KMS-11 (cell line): ENCODE measurements around the gene CLECL1.
A peak's percentile ranks its signal among the peaks of the same experiment; 100 is the strongest.

ENCODE experiments used
- H2AFZ ChIP-seq: fragments of 200-600 bp; sonication (generic); 2 replicates; pipeline ENCODE4 v1.6.1; 2016; ENCODE audit warnings: antibody characterized with exemption, mixed run types, low read depth
- H3K27ac ChIP-seq: fragments of 200-600 bp; sonication (generic); 2 replicates; pipeline ENCODE4 v1.6.1; 2016; ENCODE audit warnings: mild to moderate bottlenecking, mixed run types
- H3K27me3 ChIP-seq: fragments of 200-600 bp; sonication (generic); 2 replicates; pipeline ENCODE4 v1.6.1; 2017; ENCODE audit warnings: mild to moderate bottlenecking, low read depth, mixed run types, moderate library complexity; ENCODE audit not compliant: insufficient read depth
- H3K36me3 ChIP-seq: fragments of 200-600 bp; sonication (generic); 2 replicates; pipeline ENCODE4 v1.6.1; 2017; ENCODE audit warnings: mild to moderate bottlenecking, mixed run types; ENCODE audit not compliant: insufficient read depth
- H3K4me1 ChIP-seq: fragments of 200-600 bp; sonication (generic); 2 replicates; pipeline ENCODE4 v1.6.1; 2016; ENCODE audit warnings: mild to moderate bottlenecking, low read depth, mixed run types; ENCODE audit not compliant: poor library complexity, severe bottlenecking
- H3K4me2 ChIP-seq: fragments of 200-600 bp; sonication (generic); 2 replicates; pipeline ENCODE4 v1.7.0; 2016; ENCODE audit warnings: mild to moderate bottlenecking, mixed run types
- H3K4me3 ChIP-seq: fragments of 200-600 bp; sonication (generic); IDR thresholded peaks from 2 replicates; pipeline ENCODE4 v1.6.1; 2017; ENCODE audit warnings: low read depth, low read length, mixed read lengths; ENCODE audit not compliant: insufficient read depth
- H3K79me2 ChIP-seq: fragments of 200-600 bp; sonication (generic); 2 replicates; pipeline ENCODE4 v1.6.1; 2016; ENCODE audit warnings: low read depth, mixed run types; ENCODE audit not compliant: insufficient read depth
- H3K9ac ChIP-seq: fragments of 200-600 bp; sonication (generic); 2 replicates; pipeline ENCODE4 v1.6.1; 2016; ENCODE audit warnings: mild to moderate bottlenecking, mixed run types
- H4K20me1 ChIP-seq: fragments of 200-600 bp; sonication (generic); 2 replicates; pipeline ENCODE4 v1.6.1; 2016; ENCODE audit warnings: mild to moderate bottlenecking, mixed run types; ENCODE audit not compliant: insufficient read depth
- TF ChIP-seq, protein P1 (sequence below): fragments of 200-600 bp; sonication (generic); conservative IDR thresholded peaks from 2 replicates; pipeline ENCODE4 v1.6.1; 2017; ENCODE audit warnings: low read depth, mild to moderate bottlenecking, antibody characterized with exemption, low read length, moderate library complexity, mixed read lengths

Gene CLECL1

DNA sequence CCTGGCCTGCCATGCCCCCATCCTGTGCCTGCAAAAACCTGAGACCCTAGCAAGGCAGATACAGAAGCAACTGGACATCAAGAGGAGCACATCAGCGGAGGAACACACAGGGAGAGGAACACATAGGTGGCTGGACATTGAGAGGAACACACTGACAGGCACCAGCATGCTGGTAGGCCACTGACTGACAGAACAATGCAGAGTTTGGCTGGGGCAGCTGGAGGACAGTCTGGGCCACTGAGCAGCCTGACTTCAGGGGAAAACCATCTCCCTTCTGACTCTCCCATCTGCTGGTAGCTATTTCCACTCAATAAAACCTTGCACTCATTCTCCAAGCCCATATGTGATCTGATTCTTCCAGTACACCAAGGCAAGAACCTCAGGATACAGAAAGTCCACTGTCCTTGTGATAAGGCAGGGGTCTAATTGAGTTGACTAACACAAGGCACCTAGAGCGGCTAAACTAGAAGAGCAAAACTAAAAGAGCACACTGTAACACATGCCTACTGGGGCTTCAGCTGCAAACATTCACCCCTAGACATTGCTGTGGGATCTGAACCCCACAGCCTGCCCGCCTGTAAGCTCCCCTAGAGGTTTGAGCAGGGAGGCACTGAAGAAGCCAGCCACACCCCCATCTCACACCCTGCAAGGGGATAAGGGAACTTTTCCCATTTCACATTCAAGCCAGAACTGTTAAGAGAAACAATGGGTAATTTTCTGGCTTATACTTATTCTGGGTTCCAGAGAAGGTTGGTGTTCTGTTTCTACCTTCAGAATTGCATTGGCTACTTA, 22.1 kb downstream of the CLECL1 start:
- TF ChIP-seq, protein P1, sequence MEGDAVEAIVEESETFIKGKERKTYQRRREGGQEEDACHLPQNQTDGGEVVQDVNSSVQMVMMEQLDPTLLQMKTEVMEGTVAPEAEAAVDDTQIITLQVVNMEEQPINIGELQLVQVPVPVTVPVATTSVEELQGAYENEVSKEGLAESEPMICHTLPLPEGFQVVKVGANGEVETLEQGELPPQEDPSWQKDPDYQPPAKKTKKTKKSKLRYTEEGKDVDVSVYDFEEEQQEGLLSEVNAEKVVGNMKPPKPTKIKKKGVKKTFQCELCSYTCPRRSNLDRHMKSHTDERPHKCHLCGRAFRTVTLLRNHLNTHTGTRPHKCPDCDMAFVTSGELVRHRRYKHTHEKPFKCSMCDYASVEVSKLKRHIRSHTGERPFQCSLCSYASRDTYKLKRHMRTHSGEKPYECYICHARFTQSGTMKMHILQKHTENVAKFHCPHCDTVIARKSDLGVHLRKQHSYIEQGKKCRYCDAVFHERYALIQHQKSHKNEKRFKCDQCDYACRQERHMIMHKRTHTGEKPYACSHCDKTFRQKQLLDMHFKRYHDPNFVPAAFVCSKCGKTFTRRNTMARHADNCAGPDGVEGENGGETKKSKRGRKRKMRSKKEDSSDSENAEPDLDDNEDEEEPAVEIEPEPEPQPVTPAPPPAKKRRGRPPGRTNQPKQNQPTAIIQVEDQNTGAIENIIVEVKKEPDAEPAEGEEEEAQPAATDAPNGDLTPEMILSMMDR, result no peak

DNA sequence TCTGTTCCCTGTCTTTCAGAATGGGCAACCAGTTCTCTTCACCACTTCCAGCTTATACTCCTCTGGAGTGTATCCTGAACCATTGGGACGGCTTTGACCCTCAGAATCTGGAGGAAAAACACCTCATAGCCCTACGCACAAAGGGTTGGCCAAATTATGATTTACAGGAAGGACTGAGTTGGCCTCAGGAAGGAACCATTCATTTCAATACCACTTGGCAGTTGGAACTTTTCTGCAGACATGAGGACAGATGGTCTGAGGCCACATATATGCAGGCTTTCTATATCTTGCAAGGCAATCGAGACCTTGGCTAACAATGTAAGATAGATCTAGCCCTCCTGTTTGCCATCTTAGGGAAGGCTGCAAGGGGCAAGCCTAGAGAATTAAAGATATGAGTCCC, 24.0 kb downstream of the CLECL1 start:
- Histone ChIP-seq H3K27ac (no peak overlapping the region; the same call in 1 of the 2 replicates), H3K79me2 (no peaks in the 10 kb centered on the region), H3K4me1 (peaks cover 62% of the 10 kb centered on the region), H3K4me2 (no peak overlapping the region), H3K27me3 (no peaks in the 10 kb centered on the region), H3K36me3 (no peaks in the 10 kb centered on the region), H2AFZ (no peak overlapping the region), H4K20me1 (no peaks in the 10 kb centered on the region), H3K4me3 (no peak overlapping the region), H3K9ac (no peak overlapping the region)
- TF ChIP-seq, protein P1, result no peak

More for the DNA sequence above, 22.1 kb downstream of the CLECL1 start:
- no peak overlapping the region for H2AFZ ChIP-seq
- no peaks in the 10 kb centered on the region for H3K79me2 ChIP-seq
- H3K27ac ChIP-seq, result no peak overlapping the region
- no peak overlapping the region for H3K4me2 ChIP-seq
- no peaks in the 10 kb centered on the region for H4K20me1 ChIP-seq
- no peak overlapping the region for H3K4me3 ChIP-seq
- H3K4me1 ChIP-seq, result peaks cover 58% of the 10 kb centered on the region
- no peaks in the 10 kb centered on the region for H3K27me3 ChIP-seq
- no peaks in the 10 kb centered on the region for H3K36me3 ChIP-seq
- no peak overlapping the region for H3K9ac ChIP-seq

DNA sequence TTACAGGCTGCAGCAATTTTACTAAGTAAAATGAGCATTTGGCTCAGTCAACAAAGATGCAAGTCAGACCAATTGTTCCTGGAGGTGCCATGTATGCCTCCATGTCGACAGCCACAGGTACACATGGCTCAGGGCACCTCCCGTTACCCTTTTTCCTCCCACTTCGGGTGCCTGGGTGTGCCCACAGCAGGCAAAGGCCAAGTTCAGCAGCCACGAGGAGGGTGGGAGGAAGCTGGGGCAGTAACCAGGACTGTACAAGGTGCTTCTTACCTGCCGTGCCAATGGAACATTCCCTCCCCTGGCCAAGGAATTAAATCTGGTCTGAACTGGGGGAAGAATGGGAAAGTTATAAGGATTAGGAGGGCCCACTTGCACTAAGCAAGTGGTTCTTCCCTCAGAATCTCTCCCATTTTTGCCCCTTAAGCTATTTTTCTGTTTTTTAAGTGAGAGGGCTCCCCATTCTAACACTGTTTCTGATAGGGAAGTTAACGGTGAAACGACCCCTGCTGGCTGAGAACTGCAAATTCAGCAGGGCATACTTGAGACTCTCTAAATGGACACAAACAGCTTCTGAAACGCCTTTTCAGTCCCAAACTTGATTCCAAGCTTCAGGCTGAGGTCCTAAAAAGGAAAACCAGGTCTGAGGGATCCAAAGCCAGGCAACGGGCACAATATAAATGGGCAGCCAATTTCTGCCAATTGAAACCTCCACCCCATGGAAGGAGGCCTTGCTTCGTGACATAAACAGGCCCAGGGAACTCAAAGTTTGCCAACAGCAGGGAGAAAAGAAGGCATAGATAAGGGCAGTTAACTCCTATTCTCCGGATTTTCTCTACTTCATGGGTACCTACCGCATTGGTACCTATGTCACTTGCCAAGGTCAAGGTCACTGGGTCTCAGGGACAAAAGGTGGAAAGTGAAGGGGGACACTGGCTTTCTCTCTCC, 24.8 kb downstream of the CLECL1 start:
- Histone ChIP-seq H3K36me3 (no peaks in the 10 kb centered on the region), H3K4me1 (peaks cover 65% of the 10 kb centered on the region), H3K9ac (no peak overlapping the region; the same call in 1 of the 2 replicates), H3K79me2 (no peaks in the 10 kb centered on the region), H3K4me2 (peak overlapping the region; percentile 76), H2AFZ (peak overlapping the region; percentile 55), H3K27ac (peak overlapping the region; percentile 90), H3K27me3 (no peaks in the 10 kb centered on the region), H3K4me3 (no peak overlapping the region), H4K20me1 (no peaks in the 10 kb centered on the region)
- TF ChIP-seq, protein P1, result peak; percentile 81

DNA sequence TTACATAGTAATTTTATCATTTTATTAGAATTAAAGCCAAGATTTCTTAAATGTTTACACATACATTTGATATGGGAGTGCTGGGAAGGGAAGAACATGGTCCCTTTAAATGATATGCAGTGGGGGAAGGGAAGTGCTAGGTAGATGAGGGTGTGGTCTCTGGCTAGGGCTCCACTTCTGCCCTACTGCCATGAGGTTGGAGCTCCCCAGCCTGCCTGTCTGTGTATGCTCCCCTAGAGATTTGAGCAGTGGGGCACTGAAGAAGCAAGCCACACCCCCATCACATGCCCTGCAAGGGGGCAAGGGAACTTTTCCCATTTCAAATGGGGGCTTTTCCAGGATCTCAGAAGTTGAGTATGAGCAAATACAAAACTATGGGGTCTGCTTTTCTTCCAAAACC, 25.5 kb downstream of the CLECL1 start:
- H3K27ac ChIP-seq, result peak overlapping the region; percentile 90
- H3K36me3 ChIP-seq, result no peaks in the 10 kb centered on the region
- no peak overlapping the region for H3K4me3 ChIP-seq
- H4K20me1 ChIP-seq, result no peaks in the 10 kb centered on the region
- peak overlapping the region; percentile 55; the same call in 1 of the 2 replicates for H2AFZ ChIP-seq
- no peaks in the 10 kb centered on the region for H3K79me2 ChIP-seq
- no peaks in the 10 kb centered on the region for H3K27me3 ChIP-seq
- peaks cover 72% of the 10 kb centered on the region for H3K4me1 ChIP-seq
- H3K4me2 ChIP-seq, result peak overlapping the region; percentile 76
- H3K9ac ChIP-seq, result no peak overlapping the region; the same call in 1 of the 2 replicates
- TF ChIP-seq, protein P1, result no peak
